ENCODE results near the gene DNA2. TPM values are rescaled to one million over a fixed set of nuclear protein-coding genes. Genes with fewer than 3 reads are reported as not detected.
"Not testable (repeated sequence)": the region's sequence is repeated elsewhere in the genome, so short reads cannot be mapped to it uniquely, and the experiment has no call there.

Gene DNA2, protein sequence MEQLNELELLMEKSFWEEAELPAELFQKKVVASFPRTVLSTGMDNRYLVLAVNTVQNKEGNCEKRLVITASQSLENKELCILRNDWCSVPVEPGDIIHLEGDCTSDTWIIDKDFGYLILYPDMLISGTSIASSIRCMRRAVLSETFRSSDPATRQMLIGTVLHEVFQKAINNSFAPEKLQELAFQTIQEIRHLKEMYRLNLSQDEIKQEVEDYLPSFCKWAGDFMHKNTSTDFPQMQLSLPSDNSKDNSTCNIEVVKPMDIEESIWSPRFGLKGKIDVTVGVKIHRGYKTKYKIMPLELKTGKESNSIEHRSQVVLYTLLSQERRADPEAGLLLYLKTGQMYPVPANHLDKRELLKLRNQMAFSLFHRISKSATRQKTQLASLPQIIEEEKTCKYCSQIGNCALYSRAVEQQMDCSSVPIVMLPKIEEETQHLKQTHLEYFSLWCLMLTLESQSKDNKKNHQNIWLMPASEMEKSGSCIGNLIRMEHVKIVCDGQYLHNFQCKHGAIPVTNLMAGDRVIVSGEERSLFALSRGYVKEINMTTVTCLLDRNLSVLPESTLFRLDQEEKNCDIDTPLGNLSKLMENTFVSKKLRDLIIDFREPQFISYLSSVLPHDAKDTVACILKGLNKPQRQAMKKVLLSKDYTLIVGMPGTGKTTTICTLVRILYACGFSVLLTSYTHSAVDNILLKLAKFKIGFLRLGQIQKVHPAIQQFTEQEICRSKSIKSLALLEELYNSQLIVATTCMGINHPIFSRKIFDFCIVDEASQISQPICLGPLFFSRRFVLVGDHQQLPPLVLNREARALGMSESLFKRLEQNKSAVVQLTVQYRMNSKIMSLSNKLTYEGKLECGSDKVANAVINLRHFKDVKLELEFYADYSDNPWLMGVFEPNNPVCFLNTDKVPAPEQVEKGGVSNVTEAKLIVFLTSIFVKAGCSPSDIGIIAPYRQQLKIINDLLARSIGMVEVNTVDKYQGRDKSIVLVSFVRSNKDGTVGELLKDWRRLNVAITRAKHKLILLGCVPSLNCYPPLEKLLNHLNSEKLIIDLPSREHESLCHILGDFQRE
- total RNA-seq (1 to 10 TPM; 3.9 to 4.1 TPM), total RNA-seq (9.5 to 11.4 reads per million in 2 donors)

DNA sequence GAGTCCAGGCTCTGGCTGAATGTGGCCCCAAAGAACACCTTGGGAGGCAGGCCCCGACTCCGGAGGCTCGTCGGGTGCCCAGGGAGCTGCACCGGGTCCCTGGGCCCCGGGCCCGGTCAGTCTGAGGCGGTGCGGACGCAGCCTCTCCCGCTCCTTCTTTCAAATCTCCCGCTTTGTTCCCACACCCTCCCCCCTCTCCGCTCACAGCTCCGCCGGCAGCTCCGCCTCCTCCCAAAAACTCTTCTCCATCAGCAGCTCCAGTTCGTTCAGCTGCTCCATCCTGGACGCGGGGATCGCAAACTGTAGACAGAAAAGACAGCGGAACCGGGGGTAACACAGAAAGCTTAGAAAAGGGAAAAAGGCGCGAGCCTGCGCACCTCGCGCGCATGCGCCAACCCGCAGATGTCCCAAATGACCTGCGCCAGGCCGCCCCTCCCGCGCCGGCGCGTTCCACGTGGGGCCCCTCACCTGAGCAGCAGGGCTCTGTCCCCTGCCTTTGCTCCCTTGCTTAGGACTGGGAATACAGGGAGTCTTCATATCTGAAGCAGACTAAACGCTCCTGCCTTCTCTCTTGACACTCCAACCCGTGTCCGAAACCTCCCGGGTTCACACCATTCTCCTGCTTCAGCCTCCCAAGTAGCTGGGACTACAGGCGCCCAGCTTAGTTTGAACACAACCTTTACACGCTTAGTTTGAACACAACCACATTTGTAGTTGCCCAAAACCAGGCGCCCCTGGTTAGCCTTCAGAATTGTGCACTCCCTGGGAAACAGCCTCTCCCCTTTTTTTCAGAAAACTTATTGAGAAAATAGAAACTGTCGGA is at the start of gene DNA2:
Gene DNA2 (minus strand): TSS at position 388 of the 823 bp plus-strand sequence. CDS start 109 bp downstream, at position 279.
- no peaks in the 10 kb centered on the region for H3K36me3 Mint-ChIP-seq (ENCODE audit: low read depth)
- peaks cover 16% of the 10 kb centered on the region for H3K4me1 Mint-ChIP-seq
- peak within 1 kb of the TSS; percentile 66 for H3K27ac Mint-ChIP-seq
- DNase-seq (peak; percentile 46 to 57 (median 57)), ATAC-seq (peak; percentile 84)
- no peaks in the 10 kb centered on the region for H3K27me3 Mint-ChIP-seq
- H3K9me3 ChIP-seq (ENCODE audit: control insufficient read depth, low read length, poor library complexity, severe bottlenecking): no peaks in the 10 kb centered on the region
- peak within 1 kb of the TSS; percentile 97 for H3K4me3 Mint-ChIP-seq

DNA sequence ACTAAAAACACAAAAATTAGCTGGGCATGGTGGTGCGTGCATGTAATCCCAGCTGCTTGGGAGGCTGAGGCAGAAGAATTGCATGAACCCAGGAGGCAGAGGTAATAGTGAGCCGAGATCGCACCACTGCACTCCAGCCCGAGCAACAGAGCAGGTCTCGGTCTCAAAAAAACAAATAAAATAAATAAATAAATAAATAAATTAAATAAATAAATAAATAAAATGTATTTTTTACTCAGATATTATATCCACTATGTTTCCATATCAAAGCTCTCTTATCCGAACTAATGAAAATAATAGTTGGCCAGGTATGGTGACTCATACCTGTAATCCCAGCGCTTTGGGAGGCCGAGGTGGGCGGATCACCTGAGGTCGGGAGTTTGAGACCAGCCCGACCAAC is 46.8 kb upstream of the DNA2 start:
- H3K36me3 Mint-ChIP-seq (ENCODE audit: low read depth); H3K27me3 Mint-ChIP-seq; DNase-seq; H3K4me1 Mint-ChIP-seq; ATAC-seq; H3K27ac Mint-ChIP-seq; H3K4me3 Mint-ChIP-seq; H3K9me3 ChIP-seq (ENCODE audit: control insufficient read depth, low read length, poor library complexity, severe bottlenecking): not testable (repeated sequence)

DNA sequence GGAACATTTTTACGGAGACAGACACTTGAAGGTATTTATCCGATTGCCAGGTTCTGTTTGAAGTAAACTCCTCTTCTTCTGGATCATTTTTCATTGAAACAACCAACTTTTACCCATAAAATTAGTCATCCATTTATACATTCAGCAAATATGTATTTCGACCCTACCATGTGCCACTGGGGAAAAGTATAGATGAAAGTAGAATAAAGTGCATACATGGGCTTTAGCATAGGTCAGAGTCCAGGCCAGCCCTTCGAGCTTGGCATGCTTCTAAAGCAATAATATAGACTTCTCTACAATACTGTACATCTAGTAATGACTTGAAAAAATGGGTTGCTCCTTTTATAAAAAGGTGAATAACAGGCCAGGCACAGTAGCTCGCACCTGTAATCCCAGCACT is 45.4 kb upstream of the DNA2 start:
- H3K27me3 Mint-ChIP-seq: no peaks in the 10 kb centered on the region
- DNase-seq (no peak), ATAC-seq (no peak)
- no peak overlapping the region for H3K4me3 Mint-ChIP-seq
- H3K4me1 Mint-ChIP-seq: peaks cover 2% of the 10 kb centered on the region
- H3K9me3 ChIP-seq (ENCODE audit: control insufficient read depth, low read length, poor library complexity, severe bottlenecking): no peaks in the 10 kb centered on the region
- H3K36me3 Mint-ChIP-seq (ENCODE audit: low read depth): no peaks in the 10 kb centered on the region
- H3K27ac Mint-ChIP-seq: no peak overlapping the region

DNA sequence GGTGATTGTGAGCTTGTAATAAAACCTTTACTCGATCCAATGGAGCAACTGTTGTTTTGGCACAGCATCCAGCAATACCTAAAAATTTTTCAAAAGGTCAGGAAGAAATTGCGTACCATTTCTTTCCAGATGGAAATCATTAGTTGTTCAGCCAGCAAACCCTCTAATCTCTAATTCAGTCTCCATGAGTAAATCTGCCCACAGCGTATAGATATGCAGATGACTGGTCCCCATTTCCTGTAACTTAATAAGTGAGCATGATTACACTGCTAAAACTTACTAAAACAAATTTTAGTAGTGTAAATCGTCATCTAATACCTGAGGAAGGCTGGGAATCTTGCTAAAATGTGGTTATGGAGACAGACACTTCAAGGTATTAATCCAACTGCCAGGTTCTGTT is 45.0 kb upstream of the DNA2 start:
- no peak overlapping the region for H3K27ac Mint-ChIP-seq

DNA sequence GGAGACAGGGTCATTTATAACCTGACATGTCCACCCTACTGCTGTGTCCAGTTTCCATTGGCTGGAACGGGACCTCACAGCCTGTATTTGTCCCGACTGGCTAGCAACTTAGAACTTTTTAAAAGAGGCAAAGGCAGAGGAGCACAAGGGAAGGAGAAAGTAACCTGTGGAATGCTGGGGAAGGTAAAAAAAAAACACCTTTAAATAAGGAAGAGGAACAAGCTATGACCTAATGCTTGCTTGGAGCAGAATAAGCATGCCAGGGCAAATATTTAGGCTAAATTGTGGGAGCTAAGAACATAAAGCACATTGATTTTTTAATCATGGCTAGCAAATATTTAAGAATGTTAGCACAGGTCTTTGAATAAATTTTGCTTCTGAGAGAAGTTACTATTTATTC is 44.4 kb upstream of the DNA2 start:
- not testable (repeated sequence) for H3K9me3 ChIP-seq (ENCODE audit: control insufficient read depth, low read length, poor library complexity, severe bottlenecking); H3K27me3 Mint-ChIP-seq; H3K36me3 Mint-ChIP-seq (ENCODE audit: low read depth); DNase-seq; H3K27ac Mint-ChIP-seq; H3K4me3 Mint-ChIP-seq; ATAC-seq; H3K4me1 Mint-ChIP-seq

More for the DNA sequence above, 45.0 kb upstream of the DNA2 start:
- no peak for DNase-seq
- no peak overlapping the region for H3K4me3 Mint-ChIP-seq
- no peaks in the 10 kb centered on the region for H3K36me3 Mint-ChIP-seq (ENCODE audit: low read depth)
- ATAC-seq: no peak
- H3K4me1 Mint-ChIP-seq: no peaks in the 10 kb centered on the region
- no peaks in the 10 kb centered on the region for H3K27me3 Mint-ChIP-seq
- no peaks in the 10 kb centered on the region for H3K9me3 ChIP-seq (ENCODE audit: control insufficient read depth, low read length, poor library complexity, severe bottlenecking)

DNA sequence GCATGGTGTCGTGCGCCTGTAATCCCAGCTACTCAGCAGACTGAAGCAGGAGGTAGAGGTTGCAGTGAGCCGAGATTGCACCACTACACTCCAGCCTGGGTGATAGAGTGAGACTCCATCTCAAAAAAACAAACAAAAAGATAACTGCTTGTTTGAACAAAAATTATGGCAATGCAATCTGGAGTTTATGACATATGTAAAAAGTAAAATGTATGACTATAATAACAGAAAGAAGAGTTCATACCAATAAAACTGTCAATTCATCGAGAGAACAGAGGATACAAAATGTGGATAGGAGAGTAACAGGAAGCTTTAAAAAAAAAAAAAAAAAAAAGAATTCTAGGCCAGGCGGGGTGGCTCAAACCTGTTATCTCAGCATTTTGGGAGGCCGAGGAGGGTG is 36.3 kb upstream of the DNA2 start:
- H3K27ac Mint-ChIP-seq: no peak overlapping the region
- H3K4me1 Mint-ChIP-seq: no peaks in the 10 kb centered on the region
- DNase-seq (no peak), ATAC-seq (no peak)
- no peak overlapping the region for H3K4me3 Mint-ChIP-seq
- no peaks in the 10 kb centered on the region for H3K9me3 ChIP-seq (ENCODE audit: control insufficient read depth, low read length, poor library complexity, severe bottlenecking)
- H3K27me3 Mint-ChIP-seq: no peaks in the 10 kb centered on the region
- H3K36me3 Mint-ChIP-seq (ENCODE audit: low read depth): no peaks in the 10 kb centered on the region

DNA sequence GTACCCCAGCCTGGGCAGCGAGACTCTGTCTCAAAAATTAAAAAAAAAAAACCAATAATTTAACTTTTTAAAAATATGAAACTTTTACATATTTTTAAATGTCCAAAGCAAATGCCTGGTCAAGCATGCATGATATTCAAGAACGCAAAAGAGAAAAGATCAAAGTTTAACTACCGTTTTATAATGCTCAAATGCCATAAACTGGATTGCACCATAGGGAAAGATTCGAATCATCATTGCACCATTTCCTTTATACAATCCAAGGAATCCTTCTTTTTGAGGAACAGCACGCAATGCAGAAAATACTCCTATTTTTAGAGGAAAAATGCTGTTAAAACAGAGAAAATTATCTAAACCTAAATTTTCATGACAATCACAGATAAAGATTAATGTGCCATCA is 34.6 kb upstream of the DNA2 start:
- Mint-ChIP-seq H3K27me3 (no peaks in the 10 kb centered on the region), H3K4me1 (peaks cover 1% of the 10 kb centered on the region), H3K4me3 (no peak overlapping the region), H3K36me3 (ENCODE audit: low read depth) (peaks cover under 1% of the 10 kb centered on the region), H3K27ac (no peak overlapping the region)
- ATAC-seq (no peak), DNase-seq (no peak)
- H3K9me3 ChIP-seq (ENCODE audit: control insufficient read depth, low read length, poor library complexity, severe bottlenecking): no peaks in the 10 kb centered on the region

DNA sequence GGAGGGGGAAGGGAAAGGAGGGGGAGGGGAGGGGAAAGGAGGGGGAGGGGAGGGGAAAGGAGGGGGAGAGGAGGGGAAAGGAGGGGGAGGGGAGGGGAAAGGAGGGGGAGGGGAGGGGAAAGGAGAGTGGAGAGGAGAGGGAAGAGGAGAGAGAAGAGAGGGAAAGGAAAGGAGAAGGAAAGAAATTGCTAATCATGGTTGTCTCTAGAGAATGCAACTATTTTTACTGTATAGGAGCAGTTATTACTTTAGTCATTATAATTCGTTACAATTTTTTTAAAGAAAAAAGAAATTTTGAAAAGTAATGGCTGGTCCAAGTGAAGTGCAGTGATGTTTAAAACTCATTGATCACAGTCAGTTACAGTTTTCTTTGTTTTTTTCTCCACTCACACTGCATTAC is 31.1 kb upstream of the DNA2 start:
- H3K9me3 ChIP-seq (ENCODE audit: control insufficient read depth, low read length, poor library complexity, severe bottlenecking): no peaks in the 10 kb centered on the region
- no peak overlapping the region for H3K4me3 Mint-ChIP-seq
- H3K36me3 Mint-ChIP-seq (ENCODE audit: low read depth): peaks cover 10% of the 10 kb centered on the region
- peaks cover 4% of the 10 kb centered on the region for H3K4me1 Mint-ChIP-seq
- no peak overlapping the region for H3K27ac Mint-ChIP-seq
- no peak for ATAC-seq
- no peaks in the 10 kb centered on the region for H3K27me3 Mint-ChIP-seq
- DNase-seq: no peak

DNA sequence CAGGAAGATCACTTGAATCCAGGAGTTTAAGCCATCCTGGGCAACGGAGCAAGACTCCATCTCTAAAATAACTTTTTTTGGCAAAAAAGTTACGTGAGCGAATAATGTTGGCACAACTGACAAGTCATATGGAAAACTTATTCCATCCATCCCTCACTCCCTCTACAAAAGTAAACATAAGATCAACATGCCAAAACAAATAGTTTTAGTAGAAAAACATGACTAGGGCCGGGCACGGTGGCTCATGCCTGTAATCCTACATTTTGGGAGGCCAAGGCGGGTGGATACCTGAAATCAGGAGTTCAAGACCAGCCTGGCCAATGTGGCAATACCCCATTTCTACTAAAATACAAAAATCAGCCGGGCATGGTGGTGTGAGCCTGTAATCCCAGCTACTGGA is 29.9 kb upstream of the DNA2 start:
- H3K36me3 Mint-ChIP-seq (ENCODE audit: low read depth): peaks cover 10% of the 10 kb centered on the region
- peaks cover 4% of the 10 kb centered on the region for H3K4me1 Mint-ChIP-seq
- peak overlapping the region; percentile 32 for H3K27ac Mint-ChIP-seq
- no peaks in the 10 kb centered on the region for H3K9me3 ChIP-seq (ENCODE audit: control insufficient read depth, low read length, poor library complexity, severe bottlenecking)
- DNase-seq (no peak), ATAC-seq (no peak)
- H3K27me3 Mint-ChIP-seq: no peaks in the 10 kb centered on the region
- no peak overlapping the region for H3K4me3 Mint-ChIP-seq

DNA sequence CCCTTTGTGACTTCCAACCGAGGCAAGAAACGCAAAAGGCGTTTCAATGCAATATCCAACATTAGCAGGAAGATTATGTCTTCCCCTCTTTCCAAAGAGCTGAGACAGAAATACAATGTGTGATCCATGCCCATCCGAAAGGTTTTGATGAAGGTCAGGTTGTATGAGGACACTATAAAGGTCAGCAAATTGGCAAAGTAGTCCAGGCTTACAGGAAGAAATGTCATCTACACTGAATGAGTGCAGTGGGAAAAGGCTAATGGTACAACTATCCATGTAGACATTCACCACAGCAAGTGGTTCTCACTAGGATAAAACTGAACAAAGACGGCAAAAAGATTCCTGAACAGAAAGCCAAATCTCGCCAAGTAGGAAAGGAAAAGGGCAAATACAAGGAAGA is 27.8 kb upstream of the DNA2 start:
- H3K9me3 ChIP-seq (ENCODE audit: control insufficient read depth, low read length, poor library complexity, severe bottlenecking): no peaks in the 10 kb centered on the region
- ATAC-seq (no peak), DNase-seq (no peak)
- Mint-ChIP-seq H3K27me3 (no peaks in the 10 kb centered on the region), H3K36me3 (ENCODE audit: low read depth) (peaks cover 12% of the 10 kb centered on the region), H3K27ac (no peak overlapping the region), H3K4me3 (no peak overlapping the region), H3K4me1 (peaks cover 9% of the 10 kb centered on the region)

DNA sequence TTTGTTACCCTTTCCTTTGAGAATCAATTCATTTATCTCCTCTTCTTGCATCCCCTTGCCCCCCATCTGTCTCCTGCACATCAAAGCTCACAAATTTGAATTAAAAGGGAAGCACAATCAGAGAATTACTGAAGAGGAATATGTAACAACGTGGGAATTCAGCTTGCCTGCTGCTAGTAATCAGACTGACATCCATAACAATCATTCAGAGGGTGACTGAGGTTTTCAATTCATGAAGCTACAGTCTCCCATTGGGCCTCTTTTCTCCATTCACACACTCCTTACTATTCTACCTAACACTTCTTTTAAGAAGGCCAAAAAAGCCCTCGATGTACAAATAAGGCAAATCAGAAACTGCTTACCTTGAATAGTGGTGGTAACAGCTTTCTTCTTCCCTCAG is 24.3 kb upstream of the DNA2 start:
- no peak for ATAC-seq
- no peak overlapping the region for H3K4me3 Mint-ChIP-seq
- H3K27ac Mint-ChIP-seq: peak overlapping the region; percentile 47
- no peaks in the 10 kb centered on the region for H3K27me3 Mint-ChIP-seq
- H3K9me3 ChIP-seq (ENCODE audit: control insufficient read depth, low read length, poor library complexity, severe bottlenecking): no peaks in the 10 kb centered on the region
- peaks cover 5% of the 10 kb centered on the region for H3K4me1 Mint-ChIP-seq
- H3K36me3 Mint-ChIP-seq (ENCODE audit: low read depth): peaks cover 9% of the 10 kb centered on the region
- no peak for DNase-seq

DNA sequence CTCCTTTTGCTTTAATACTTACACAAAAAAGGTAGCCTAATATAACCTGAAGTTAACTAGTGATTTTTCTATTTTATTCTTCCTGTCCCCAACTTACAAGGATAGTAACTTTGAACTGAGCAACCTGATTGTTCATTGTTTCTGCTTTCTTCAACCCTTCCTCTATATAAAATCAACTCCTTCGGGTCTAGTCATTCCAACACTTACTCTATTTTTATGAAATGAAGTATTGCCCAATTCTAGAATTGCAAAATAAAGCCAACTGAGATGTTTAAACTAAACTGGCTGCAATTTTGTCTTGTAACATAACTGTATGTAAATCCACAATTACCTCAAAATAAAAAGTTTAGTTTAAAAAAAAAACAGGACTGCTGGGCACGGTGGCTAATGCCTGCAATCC is 20.3 kb upstream of the DNA2 start:
- no peak for DNase-seq
- peaks cover 5% of the 10 kb centered on the region for H3K36me3 Mint-ChIP-seq (ENCODE audit: low read depth)

More for the DNA sequence above, 20.3 kb upstream of the DNA2 start:
- no peaks in the 10 kb centered on the region for H3K27me3 Mint-ChIP-seq
- H3K4me1 Mint-ChIP-seq: peaks cover 5% of the 10 kb centered on the region
- H3K27ac Mint-ChIP-seq: peak overlapping the region; percentile 21
- H3K4me3 Mint-ChIP-seq: no peak overlapping the region
- H3K9me3 ChIP-seq (ENCODE audit: control insufficient read depth, low read length, poor library complexity, severe bottlenecking): no peaks in the 10 kb centered on the region
- ATAC-seq: no peak
